ENCODE data around the gene TCP11. TPM values are rescaled to one million over a fixed set of nuclear protein-coding genes. Genes with fewer than 3 reads are reported as not detected.

Gene TCP11
- total RNA-seq, 1 donor from 2014 or later: not detected

DNA sequence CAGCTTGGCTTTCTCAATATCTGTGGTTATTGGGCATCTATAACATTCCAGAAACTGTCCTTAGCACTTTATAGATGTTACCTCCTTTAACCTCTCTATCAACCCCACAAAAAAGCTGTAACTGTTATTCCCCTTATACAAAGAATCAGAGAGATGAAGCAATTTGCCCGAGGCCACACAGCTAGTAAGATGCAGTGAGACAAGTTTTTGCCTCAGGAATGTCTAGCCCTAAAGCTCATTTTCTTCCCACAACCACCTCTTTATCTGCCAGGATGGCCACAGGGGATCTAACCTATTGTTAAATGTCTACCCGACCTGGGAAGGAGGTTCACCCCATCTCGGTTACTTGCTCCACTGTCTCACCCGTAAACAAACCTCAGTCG lies 31.9 kb upstream of the TCP11 start:
- Mint-ChIP-seq H3K4me3 (no peak overlapping the region), H3K4me1 (ENCODE audit: unreplicated experiment) (peaks cover 15% of the 10 kb centered on the region), H3K36me3 (no peaks in the 10 kb centered on the region), H3K9me3 (no peaks in the 10 kb centered on the region), H3K27ac (no peak overlapping the region), H3K27me3 (peaks cover 9% of the 10 kb centered on the region)
- no peak for DNase-seq (ENCODE audit: extremely low spot score, unreplicated experiment)
- TF ChIP-seq, protein P1, sequence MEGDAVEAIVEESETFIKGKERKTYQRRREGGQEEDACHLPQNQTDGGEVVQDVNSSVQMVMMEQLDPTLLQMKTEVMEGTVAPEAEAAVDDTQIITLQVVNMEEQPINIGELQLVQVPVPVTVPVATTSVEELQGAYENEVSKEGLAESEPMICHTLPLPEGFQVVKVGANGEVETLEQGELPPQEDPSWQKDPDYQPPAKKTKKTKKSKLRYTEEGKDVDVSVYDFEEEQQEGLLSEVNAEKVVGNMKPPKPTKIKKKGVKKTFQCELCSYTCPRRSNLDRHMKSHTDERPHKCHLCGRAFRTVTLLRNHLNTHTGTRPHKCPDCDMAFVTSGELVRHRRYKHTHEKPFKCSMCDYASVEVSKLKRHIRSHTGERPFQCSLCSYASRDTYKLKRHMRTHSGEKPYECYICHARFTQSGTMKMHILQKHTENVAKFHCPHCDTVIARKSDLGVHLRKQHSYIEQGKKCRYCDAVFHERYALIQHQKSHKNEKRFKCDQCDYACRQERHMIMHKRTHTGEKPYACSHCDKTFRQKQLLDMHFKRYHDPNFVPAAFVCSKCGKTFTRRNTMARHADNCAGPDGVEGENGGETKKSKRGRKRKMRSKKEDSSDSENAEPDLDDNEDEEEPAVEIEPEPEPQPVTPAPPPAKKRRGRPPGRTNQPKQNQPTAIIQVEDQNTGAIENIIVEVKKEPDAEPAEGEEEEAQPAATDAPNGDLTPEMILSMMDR (conservative IDR thresholded peaks at IDR 0.05): no peak

DNA sequence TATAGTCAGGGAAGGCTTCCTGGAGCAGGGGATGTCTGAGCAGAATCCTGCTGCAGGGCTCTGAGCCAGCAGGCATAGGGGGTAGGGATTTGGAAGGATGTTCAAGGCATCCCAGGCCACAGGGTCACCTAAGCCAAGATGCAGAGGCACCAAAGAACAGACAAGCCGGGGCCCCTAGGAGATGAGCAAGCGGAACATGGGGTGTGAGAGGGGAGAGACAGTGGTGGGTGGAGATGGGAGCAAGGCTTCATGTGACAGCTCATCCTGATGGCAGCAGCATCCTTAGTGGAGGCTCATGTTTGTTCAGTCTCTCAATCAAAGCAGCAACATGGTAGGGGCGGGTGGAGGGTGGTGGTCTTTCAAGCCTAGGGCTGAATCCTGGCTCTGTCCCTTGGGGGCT lies 29.8 kb upstream of the TCP11 start:
- peaks cover 1% of the 10 kb centered on the region for H3K4me1 Mint-ChIP-seq (ENCODE audit: unreplicated experiment)
- H3K36me3 Mint-ChIP-seq: no peaks in the 10 kb centered on the region
- H3K27ac Mint-ChIP-seq: no peak overlapping the region
- TF ChIP-seq, protein P1 (conservative IDR thresholded peaks at IDR 0.05): no peak
- no peak for DNase-seq (ENCODE audit: extremely low spot score, unreplicated experiment)
- no peak overlapping the region for H3K4me3 Mint-ChIP-seq
- peaks cover 9% of the 10 kb centered on the region for H3K27me3 Mint-ChIP-seq
- no peaks in the 10 kb centered on the region for H3K9me3 Mint-ChIP-seq

DNA sequence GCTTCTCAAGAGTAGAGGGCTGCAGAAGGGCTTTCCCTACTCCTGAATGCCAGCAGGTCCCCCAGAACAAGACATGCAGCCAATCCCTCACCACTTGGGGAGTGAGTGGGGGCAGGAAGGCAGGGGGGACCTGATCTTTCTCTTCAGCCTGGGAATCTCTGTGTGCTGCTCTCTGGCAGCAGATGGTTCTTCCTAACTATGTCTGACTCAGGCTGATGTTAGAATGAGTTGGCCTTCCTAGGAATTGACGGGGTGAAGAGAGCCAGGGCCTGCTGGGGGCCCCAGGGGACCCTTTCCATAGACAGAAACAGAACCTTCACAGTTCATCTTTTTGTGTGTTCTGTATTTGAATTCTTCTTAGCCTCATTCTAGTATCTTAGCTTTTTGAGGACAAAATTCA lies 29.0 kb upstream of the TCP11 start:
- no peak overlapping the region for H3K4me3 Mint-ChIP-seq
- no peak for DNase-seq (ENCODE audit: extremely low spot score, unreplicated experiment)
- H3K36me3 Mint-ChIP-seq: no peaks in the 10 kb centered on the region
- no peak overlapping the region for H3K27ac Mint-ChIP-seq
- TF ChIP-seq, protein P1 (conservative IDR thresholded peaks at IDR 0.05): no peak
- H3K9me3 Mint-ChIP-seq: no peaks in the 10 kb centered on the region
- peaks cover 9% of the 10 kb centered on the region for H3K27me3 Mint-ChIP-seq
- peaks cover 7% of the 10 kb centered on the region for H3K4me1 Mint-ChIP-seq (ENCODE audit: unreplicated experiment)

DNA sequence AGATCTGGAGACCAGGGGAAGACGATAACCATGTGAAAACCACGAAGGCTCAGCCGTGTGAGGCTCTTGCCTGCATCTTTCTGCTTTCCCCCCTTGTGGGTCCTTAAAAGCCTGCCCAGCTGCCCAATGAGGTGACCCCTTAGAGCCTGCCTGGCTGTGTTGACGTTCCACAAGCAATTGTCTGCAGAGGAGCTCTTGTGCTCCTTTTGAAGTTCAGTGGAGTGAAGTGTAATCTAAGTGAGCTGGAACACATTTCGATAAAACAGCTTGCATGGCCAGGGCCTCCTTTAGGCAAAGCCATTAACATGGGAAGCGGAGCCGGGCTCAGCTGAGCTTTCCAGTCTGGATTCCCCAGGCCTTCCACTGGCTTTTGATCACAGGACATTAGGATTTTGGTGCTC lies 27.3 kb upstream of the TCP11 start:
- peaks cover 9% of the 10 kb centered on the region for H3K27me3 Mint-ChIP-seq
- peaks cover 7% of the 10 kb centered on the region for H3K4me1 Mint-ChIP-seq (ENCODE audit: unreplicated experiment)
- H3K4me3 Mint-ChIP-seq: no peak overlapping the region
- no peaks in the 10 kb centered on the region for H3K9me3 Mint-ChIP-seq
- TF ChIP-seq, protein P1 (conservative IDR thresholded peaks at IDR 0.05): no peak
- H3K27ac Mint-ChIP-seq: no peak overlapping the region
- no peak for DNase-seq (ENCODE audit: extremely low spot score, unreplicated experiment)
- H3K36me3 Mint-ChIP-seq: no peaks in the 10 kb centered on the region

DNA sequence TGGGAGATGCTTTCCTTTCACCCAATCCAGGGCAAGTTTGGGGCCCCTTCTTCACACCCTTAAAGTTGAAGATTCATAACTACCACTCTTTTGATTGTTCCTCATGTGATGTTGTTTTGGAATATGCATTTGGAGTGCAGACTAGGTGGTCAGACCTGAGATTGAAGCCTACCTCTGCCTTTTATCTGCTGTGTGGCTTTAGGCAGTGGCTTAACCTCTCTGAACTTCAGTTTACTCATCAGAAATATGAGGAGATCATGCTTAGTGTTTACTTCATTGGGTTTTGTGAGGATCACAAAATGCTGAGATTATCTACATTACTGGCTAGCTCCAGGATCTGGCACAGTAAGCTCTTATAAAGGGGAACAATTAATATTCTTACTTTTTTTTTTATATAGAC lies 26.4 kb upstream of the TCP11 start:
- Mint-ChIP-seq H3K4me3 (no peak overlapping the region), H3K36me3 (no peaks in the 10 kb centered on the region), H3K4me1 (ENCODE audit: unreplicated experiment) (peaks cover 7% of the 10 kb centered on the region), H3K27ac (no peak overlapping the region), H3K27me3 (peaks cover 4% of the 10 kb centered on the region), H3K9me3 (no peaks in the 10 kb centered on the region)
- TF ChIP-seq, protein P1 (conservative IDR thresholded peaks at IDR 0.05): no peak
- DNase-seq (ENCODE audit: extremely low spot score, unreplicated experiment): no peak

DNA sequence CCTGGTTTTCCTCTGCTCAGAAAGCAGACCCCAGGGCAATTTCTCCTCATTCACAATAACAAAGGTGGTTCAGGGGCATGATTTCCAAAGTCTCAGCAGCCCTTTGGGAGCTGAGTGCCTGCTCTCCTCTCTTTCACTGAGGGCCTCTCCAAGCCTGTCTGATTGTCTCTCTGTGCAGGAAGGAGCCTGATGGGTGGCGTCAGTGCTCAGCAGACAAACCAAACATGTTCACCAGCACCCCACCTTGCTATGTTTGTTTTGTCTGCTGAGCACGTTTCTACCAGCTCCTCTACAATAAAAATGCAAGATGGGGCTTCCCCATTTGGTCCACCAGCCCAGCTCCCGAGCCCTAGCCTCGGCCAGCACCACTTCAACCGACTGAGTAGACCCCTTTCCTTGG lies 25.4 kb upstream of the TCP11 start:
- Mint-ChIP-seq H3K27me3 (peaks cover 4% of the 10 kb centered on the region), H3K27ac (peak overlapping the region; percentile 39), H3K36me3 (no peaks in the 10 kb centered on the region), H3K4me1 (ENCODE audit: unreplicated experiment) (peaks cover 7% of the 10 kb centered on the region), H3K9me3 (no peaks in the 10 kb centered on the region), H3K4me3 (no peak overlapping the region)
- no peak for DNase-seq (ENCODE audit: extremely low spot score, unreplicated experiment)
- TF ChIP-seq, protein P1 (conservative IDR thresholded peaks at IDR 0.05): no peak
